ENCODE measurements around the gene SEZ6L2.

DNA sequence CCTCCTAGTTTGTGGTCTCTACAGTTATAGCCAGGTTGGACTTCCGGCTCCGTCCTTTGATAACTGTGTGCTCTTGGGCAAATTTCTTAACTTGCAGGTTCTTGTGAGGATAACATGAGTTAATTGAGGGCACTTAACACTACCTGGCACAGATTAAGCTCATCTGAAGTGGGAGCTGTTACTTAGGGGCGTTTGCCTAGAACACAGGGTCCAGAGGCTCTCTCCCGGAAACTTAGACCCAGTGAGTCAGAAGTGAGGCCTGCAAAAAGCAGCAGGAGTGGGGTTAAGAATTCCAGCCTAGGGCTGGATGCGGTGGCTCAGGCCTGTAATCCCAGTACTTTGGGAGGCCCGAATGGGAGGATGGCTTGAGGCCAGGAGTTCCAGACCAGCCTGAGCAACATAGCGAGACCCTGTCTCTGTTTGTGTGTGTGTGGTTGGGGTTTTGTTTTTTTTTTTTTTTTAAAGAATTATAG lies 77.7 kb downstream of the SEZ6L2 start:
- no peak for TF ChIP-seq FOXM1 (IDR thresholded peaks at IDR 0.05; ENCODE audit: borderline replicate concordance, low read depth)
- TF ChIP-seq, protein P1, sequence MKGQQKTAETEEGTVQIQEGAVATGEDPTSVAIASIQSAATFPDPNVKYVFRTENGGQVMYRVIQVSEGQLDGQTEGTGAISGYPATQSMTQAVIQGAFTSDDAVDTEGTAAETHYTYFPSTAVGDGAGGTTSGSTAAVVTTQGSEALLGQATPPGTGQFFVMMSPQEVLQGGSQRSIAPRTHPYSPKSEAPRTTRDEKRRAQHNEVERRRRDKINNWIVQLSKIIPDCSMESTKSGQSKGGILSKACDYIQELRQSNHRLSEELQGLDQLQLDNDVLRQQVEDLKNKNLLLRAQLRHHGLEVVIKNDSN (IDR thresholded peaks at IDR 0.05): no peak
- no peak for TF ChIP-seq YY1 (IDR thresholded peaks at IDR 0.05; ENCODE audit: low read depth)
- TF ChIP-seq TAF1 (IDR thresholded peaks at IDR 0.05; ENCODE audit: low read depth): no peak
- TF ChIP-seq, protein P2, sequence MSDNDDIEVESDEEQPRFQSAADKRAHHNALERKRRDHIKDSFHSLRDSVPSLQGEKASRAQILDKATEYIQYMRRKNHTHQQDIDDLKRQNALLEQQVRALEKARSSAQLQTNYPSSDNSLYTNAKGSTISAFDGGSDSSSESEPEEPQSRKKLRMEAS (IDR thresholded peaks at IDR 0.05): no peak
- TF ChIP-seq CEBPB (IDR thresholded peaks at IDR 0.05): no peak
- TF ChIP-seq RAD21 (IDR thresholded peaks at IDR 0.05; ENCODE audit: low read depth): no peak
- TF ChIP-seq NFIC (IDR thresholded peaks at IDR 0.05): no peak
- TF ChIP-seq, protein P3, sequence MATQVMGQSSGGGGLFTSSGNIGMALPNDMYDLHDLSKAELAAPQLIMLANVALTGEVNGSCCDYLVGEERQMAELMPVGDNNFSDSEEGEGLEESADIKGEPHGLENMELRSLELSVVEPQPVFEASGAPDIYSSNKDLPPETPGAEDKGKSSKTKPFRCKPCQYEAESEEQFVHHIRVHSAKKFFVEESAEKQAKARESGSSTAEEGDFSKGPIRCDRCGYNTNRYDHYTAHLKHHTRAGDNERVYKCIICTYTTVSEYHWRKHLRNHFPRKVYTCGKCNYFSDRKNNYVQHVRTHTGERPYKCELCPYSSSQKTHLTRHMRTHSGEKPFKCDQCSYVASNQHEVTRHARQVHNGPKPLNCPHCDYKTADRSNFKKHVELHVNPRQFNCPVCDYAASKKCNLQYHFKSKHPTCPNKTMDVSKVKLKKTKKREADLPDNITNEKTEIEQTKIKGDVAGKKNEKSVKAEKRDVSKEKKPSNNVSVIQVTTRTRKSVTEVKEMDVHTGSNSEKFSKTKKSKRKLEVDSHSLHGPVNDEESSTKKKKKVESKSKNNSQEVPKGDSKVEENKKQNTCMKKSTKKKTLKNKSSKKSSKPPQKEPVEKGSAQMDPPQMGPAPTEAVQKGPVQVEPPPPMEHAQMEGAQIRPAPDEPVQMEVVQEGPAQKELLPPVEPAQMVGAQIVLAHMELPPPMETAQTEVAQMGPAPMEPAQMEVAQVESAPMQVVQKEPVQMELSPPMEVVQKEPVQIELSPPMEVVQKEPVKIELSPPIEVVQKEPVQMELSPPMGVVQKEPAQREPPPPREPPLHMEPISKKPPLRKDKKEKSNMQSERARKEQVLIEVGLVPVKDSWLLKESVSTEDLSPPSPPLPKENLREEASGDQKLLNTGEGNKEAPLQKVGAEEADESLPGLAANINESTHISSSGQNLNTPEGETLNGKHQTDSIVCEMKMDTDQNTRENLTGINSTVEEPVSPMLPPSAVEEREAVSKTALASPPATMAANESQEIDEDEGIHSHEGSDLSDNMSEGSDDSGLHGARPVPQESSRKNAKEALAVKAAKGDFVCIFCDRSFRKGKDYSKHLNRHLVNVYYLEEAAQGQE (IDR thresholded peaks at IDR 0.05; ENCODE audit: low read depth): no peak
- no peak for TF ChIP-seq EP300 (IDR thresholded peaks at IDR 0.05; ENCODE audit: borderline replicate concordance)
- no peak for TF ChIP-seq TCF12 (IDR thresholded peaks at IDR 0.05; ENCODE audit: low read depth)
- no peak for TF ChIP-seq CREB1 (IDR thresholded peaks at IDR 0.05; ENCODE audit: low read depth)
- no peak for TF ChIP-seq TEAD4 (IDR thresholded peaks at IDR 0.05)
